Measurements from ENCODE around the gene KLHL29. TPM values are rescaled to one million over a fixed set of nuclear protein-coding genes. Genes with fewer than 3 reads are reported as not detected.

The KLHL29 gene
- total RNA-seq, 4 donors from 2014 or later: 39.6 to 52.0 (median 40.4) TPM

- WGBS, 2 donors: 92 to 93% methylated on average over 14 to 20 of the region's 20 CpGs
- no peak for TF ChIP-seq POLR2A (IDR thresholded peaks at IDR 0.05)
- no peak for TF ChIP-seq EP300 (IDR thresholded peaks at IDR 0.05)
- TF ChIP-seq, protein P1, sequence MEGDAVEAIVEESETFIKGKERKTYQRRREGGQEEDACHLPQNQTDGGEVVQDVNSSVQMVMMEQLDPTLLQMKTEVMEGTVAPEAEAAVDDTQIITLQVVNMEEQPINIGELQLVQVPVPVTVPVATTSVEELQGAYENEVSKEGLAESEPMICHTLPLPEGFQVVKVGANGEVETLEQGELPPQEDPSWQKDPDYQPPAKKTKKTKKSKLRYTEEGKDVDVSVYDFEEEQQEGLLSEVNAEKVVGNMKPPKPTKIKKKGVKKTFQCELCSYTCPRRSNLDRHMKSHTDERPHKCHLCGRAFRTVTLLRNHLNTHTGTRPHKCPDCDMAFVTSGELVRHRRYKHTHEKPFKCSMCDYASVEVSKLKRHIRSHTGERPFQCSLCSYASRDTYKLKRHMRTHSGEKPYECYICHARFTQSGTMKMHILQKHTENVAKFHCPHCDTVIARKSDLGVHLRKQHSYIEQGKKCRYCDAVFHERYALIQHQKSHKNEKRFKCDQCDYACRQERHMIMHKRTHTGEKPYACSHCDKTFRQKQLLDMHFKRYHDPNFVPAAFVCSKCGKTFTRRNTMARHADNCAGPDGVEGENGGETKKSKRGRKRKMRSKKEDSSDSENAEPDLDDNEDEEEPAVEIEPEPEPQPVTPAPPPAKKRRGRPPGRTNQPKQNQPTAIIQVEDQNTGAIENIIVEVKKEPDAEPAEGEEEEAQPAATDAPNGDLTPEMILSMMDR (IDR thresholded peaks at IDR 0.05): no peak
- H3K27ac ChIP-seq: peak overlapping the region; percentile 9 to 94 (median 83)
- DNase-seq (ENCODE audit: low spot score in 2 of 2): no peak
- peaks cover 0 to 8% (median 0%) of the 10 kb centered on the region in 3 donors for H3K36me3 ChIP-seq
- no peak overlapping the region for H3K4me3 ChIP-seq
- H3K4me1 ChIP-seq: peaks cover 0 to 61% (median 33%) of the 10 kb centered on the region in 4 donors
- peaks cover 0 to 13% (median 0%) of the 10 kb centered on the region in 4 donors for H3K9me3 ChIP-seq
- H3K27me3 ChIP-seq: no peaks in the 10 kb centered on the region
Observed at GRCh38 chr2:23615216-23616020, 230.4 kb downstream of the KLHL29 start.

DNA sequence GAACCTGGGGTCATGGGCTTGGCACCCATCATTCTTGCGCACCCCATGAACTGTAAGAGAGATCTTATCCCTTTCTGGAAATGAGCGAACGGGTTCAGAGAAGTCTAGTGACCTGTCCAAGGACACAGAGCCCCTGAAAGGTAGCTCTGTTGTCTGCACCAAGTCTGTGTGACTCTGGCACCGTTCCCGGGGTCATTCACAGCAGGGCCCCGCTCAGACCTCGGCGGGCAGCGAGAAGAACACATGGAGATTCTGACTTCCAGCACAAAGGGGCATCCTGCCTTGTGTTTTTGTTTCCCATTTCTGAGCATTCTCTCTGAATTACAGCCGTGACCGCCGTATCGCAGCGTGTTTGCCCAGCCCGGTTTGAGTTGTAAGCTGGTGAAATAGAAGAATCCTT is 231.7 kb downstream of the KLHL29 start:
- H3K4me1 ChIP-seq: peaks cover 0 to 73% (median 43%) of the 10 kb centered on the region in 4 donors
- 33 to 56% methylated on average over 15 of the region's 15 CpGs for WGBS, 2 donors
- DNase-seq (ENCODE audit: low spot score in 2 of 2): no peak
- H3K27me3 ChIP-seq: no peaks in the 10 kb centered on the region
- no peaks in the 10 kb centered on the region for H3K36me3 ChIP-seq
- TF ChIP-seq POLR2A (IDR thresholded peaks at IDR 0.05): no peak
- no peak for TF ChIP-seq EP300 (IDR thresholded peaks at IDR 0.05)
- TF ChIP-seq, protein P1 (IDR thresholded peaks at IDR 0.05): no peak
- H3K4me3 ChIP-seq: peak overlapping the region in 1 of 4 donors; percentile 31
- H3K9me3 ChIP-seq: peaks cover 0 to 5% (median 0%) of the 10 kb centered on the region in 4 donors
- peak overlapping the region; percentile 58 to 94 (median 83) for H3K27ac ChIP-seq

DNA sequence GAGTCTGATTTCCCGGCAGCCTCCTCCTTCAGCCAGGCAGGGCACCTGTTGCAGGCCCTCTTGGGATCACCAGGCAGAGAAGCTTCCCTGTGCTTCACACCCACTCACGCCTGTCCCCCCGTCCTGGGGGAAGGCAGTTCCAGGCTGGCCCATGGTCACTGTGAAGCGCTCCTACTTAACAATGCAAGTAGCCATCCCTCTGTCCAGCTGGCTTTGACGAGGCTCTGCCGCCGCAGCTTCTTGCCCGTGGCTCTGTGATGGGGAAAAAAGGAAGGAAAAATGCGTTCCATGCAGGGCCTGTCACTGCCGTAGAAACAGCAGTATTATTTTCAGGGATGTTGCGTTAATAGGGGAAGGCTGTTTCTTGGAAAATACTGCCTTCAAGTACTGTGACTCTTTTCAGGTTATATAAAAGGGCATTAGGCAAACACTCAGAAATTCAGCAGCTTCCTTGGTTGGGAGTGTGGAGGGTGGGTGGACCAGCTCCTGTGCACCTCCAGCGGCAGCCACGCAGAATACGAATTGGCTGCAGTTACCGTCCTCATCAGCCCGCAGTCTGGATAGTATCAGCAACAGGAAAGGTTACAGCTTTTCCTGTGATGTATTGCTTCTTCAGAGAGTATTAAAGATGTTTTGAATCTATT is 232.3 kb downstream of the KLHL29 start:
- DNase-seq (ENCODE audit: low spot score in 2 of 2): peak; percentile 43 to 61
- Histone ChIP-seq H3K4me1 (peaks cover 0 to 79% (median 45%) of the 10 kb centered on the region in 4 donors), H3K9me3 (no peaks in the 10 kb centered on the region), H3K27ac (peak overlapping the region; percentile 58 to 94 (median 83)), H3K4me3 (peak overlapping the region in 2 of 4 donors; percentile 13 to 31), H3K27me3 (no peaks in the 10 kb centered on the region), H3K36me3 (no peaks in the 10 kb centered on the region)
- TF ChIP-seq POLR2A (IDR thresholded peaks at IDR 0.05): no peak
- TF ChIP-seq, protein P1 (IDR thresholded peaks at IDR 0.05): peak in 4 of 5 experiments; percentile 38 to 67 (median 49)
- peak; percentile 24 to 57 for TF ChIP-seq EP300 (IDR thresholded peaks at IDR 0.05)
- WGBS, 2 donors: 24% methylated on average over 16 of the region's 16 CpGs

DNA sequence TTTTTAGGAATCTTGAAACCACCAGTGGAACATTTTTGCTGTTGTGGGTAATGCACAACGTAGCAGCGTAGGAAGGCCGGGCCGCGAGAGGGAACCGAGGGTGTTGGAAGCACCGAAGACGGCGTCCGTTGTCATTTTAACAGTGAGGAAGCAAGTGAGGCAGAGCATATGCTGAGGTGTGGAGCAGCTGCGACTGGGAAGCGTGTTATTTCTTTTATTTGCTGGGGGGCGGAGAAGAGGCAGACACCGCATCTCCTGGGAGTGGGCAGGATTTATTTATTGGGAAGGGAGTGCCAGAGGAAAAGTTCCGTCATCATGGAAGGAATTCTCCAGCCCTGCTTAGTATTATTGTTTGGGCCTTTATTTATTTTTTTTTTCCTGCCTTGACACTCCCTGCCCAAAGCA is 232.8 kb downstream of the KLHL29 start:
- TF ChIP-seq, protein P1 (IDR thresholded peaks at IDR 0.05): no peak
- no peak for TF ChIP-seq POLR2A (IDR thresholded peaks at IDR 0.05)
- TF ChIP-seq EP300 (IDR thresholded peaks at IDR 0.05): peak in 1 of 2 donors; percentile 9
- Histone ChIP-seq H3K9me3 (no peaks in the 10 kb centered on the region), H3K27me3 (no peaks in the 10 kb centered on the region), H3K4me3 (peak overlapping the region in 1 of 4 donors; percentile 31), H3K36me3 (no peaks in the 10 kb centered on the region), H3K27ac (peak overlapping the region; percentile 58 to 94 (median 83)), H3K4me1 (peaks cover 0 to 85% (median 45%) of the 10 kb centered on the region in 4 donors)
- 46 to 48% methylated on average over 15 of the region's 15 CpGs for WGBS, 2 donors
- DNase-seq (ENCODE audit: low spot score in 2 of 2): peak in 1 of 2 donors; percentile 61

All from tibial nerve (tissue), 4 donors.